ENCODE measurements around the gene CCDC93. TPM values are rescaled to one million over a fixed set of nuclear protein-coding genes. Genes with fewer than 3 reads are reported as not detected.

CCDC93 gene
- total RNA-seq, 1 experiment from 2014 or later: 34.7 TPM

DNA sequence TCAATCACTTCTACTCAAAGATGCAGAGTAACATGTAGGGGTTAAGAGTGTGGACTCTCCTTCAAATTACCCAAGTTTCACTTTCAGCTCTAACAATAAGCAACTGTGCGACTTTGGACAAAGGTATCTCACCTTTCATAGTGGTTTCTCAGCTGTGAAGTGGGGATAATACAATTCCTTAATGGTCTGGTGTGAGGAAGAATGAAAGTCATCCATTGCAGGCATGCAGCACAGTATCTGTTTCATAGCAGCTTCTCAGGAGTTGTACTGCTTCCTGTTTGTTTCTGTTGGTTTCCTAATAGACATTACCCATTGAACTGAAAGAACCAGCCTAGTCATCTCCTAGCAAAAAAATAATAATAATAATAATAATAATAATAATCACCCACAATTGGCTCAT lies 125.0 kb downstream of the CCDC93 start:
- Mint-ChIP-seq H3K4me3 (ENCODE audit: unreplicated experiment) (no peak overlapping the region), H3K36me3 (ENCODE audit: insufficient read depth, unreplicated experiment) (no peaks in the 10 kb centered on the region), H3K9me3 (ENCODE audit: unreplicated experiment) (no peaks in the 10 kb centered on the region), H3K4me1 (ENCODE audit: low read depth, unreplicated experiment) (no peaks in the 10 kb centered on the region), H3K27me3 (ENCODE audit: insufficient read depth, unreplicated experiment) (peaks cover 17% of the 10 kb centered on the region), H3K27ac (ENCODE audit: unreplicated experiment) (no peak overlapping the region)
- ChIA-PET POLR2A (no interaction called here), CTCF (interaction anchor here (0.6 kb wide), 1 partner anchor 30 kb away, joined by 3 read pairs; no protein-coding TSS in a partner anchor)
- Histone ChIP-seq H3K27me3 (replicated peaks; ENCODE audit: control insufficient read depth, insufficient read depth, low read length) (no peaks in the 10 kb centered on the region), H3K9me3 (peaks cover 3% of the 10 kb centered on the region), H3K4me3 (ENCODE audit: low read depth, low read length) (no peak overlapping the region), H3K4me1 (no peaks in the 10 kb centered on the region), H3K36me3 (ENCODE audit: control insufficient read depth, insufficient read depth, low read length) (no peaks in the 10 kb centered on the region)
- DNase-seq: no peak
- TF ChIP-seq CTCF (IDR thresholded peaks at IDR 0.05; ENCODE audit: insufficient read depth in 1 of 2, low read depth in 1 of 2, low read length in 1 of 2, severe bottlenecking in 1 of 2, unreplicated experiment in 1 of 2): no peak
- intact Hi-C loops (cut with micrococcal nuclease; ENCODE audit: unreplicated experiment): no loop called here
- no TSS peak for BruUV-seq (replicated peaks)

- POLR2A ChIA-PET: no interaction called here
- BruUV-seq (replicated peaks): no TSS peak
- Histone ChIP-seq H3K4me3 (ENCODE audit: low read depth, low read length) (no peak overlapping the region), H3K27me3 (replicated peaks; ENCODE audit: control insufficient read depth, insufficient read depth, low read length) (no peaks in the 10 kb centered on the region), H3K36me3 (ENCODE audit: control insufficient read depth, insufficient read depth, low read length) (no peaks in the 10 kb centered on the region), H3K9me3 (peaks cover 4% of the 10 kb centered on the region), H3K4me1 (no peaks in the 10 kb centered on the region)
- Mint-ChIP-seq H3K27me3 (ENCODE audit: insufficient read depth, unreplicated experiment) (peaks cover 16% of the 10 kb centered on the region), H3K9me3 (ENCODE audit: unreplicated experiment) (no peaks in the 10 kb centered on the region), H3K4me3 (ENCODE audit: unreplicated experiment) (no peak overlapping the region), H3K27ac (ENCODE audit: unreplicated experiment) (no peak overlapping the region), H3K4me1 (ENCODE audit: low read depth, unreplicated experiment) (no peaks in the 10 kb centered on the region), H3K36me3 (ENCODE audit: insufficient read depth, unreplicated experiment) (no peaks in the 10 kb centered on the region)
- CTCF ChIA-PET: interaction anchor here (0.8 kb wide), 1 partner anchor 71 kb away, joined by 4 read pairs; the partner anchor contains the start of gene DDX18
- no peak for DNase-seq
- no peak for TF ChIP-seq CTCF (IDR thresholded peaks at IDR 0.05; ENCODE audit: insufficient read depth in 1 of 2, low read depth in 1 of 2, low read length in 1 of 2, severe bottlenecking in 1 of 2, unreplicated experiment in 1 of 2)
- intact Hi-C loops (cut with micrococcal nuclease; ENCODE audit: unreplicated experiment): no loop called here
These were observed 128.6 kb downstream of the CCDC93 start for GRCh38 chr2:117885308-117885707.

GRCh38 chr2:117879003-117879402 lies 134.9 kb downstream of the CCDC93 start:
- CTCF ChIA-PET: no interaction called here

More at GRCh38 chr2:117879003-117879402, 134.9 kb downstream of the CCDC93 start:
- Mint-ChIP-seq H3K4me1 (ENCODE audit: low read depth, unreplicated experiment) (no peaks in the 10 kb centered on the region), H3K36me3 (ENCODE audit: insufficient read depth, unreplicated experiment) (no peaks in the 10 kb centered on the region), H3K9me3 (ENCODE audit: unreplicated experiment) (no peaks in the 10 kb centered on the region), H3K27me3 (ENCODE audit: insufficient read depth, unreplicated experiment) (peaks cover 21% of the 10 kb centered on the region), H3K4me3 (ENCODE audit: unreplicated experiment) (no peak overlapping the region), H3K27ac (ENCODE audit: unreplicated experiment) (no peak overlapping the region)
- H3K4me1 ChIP-seq: no peaks in the 10 kb centered on the region
- H3K36me3 ChIP-seq (ENCODE audit: control insufficient read depth, insufficient read depth, low read length): no peaks in the 10 kb centered on the region
- POLR2A ChIA-PET: no interaction called here
- no TSS peak for BruUV-seq (replicated peaks)
- H3K27me3 ChIP-seq (replicated peaks; ENCODE audit: control insufficient read depth, insufficient read depth, low read length): no peaks in the 10 kb centered on the region
- DNase-seq: no peak
- H3K4me3 ChIP-seq (ENCODE audit: low read depth, low read length): no peak overlapping the region
- peaks cover 2% of the 10 kb centered on the region for H3K9me3 ChIP-seq
- intact Hi-C loops (cut with micrococcal nuclease; ENCODE audit: unreplicated experiment): no loop called here
- no peak for TF ChIP-seq CTCF (IDR thresholded peaks at IDR 0.05; ENCODE audit: insufficient read depth in 1 of 2, low read depth in 1 of 2, low read length in 1 of 2, severe bottlenecking in 1 of 2, unreplicated experiment in 1 of 2)
